ENCODE results near the gene CDCA3.
A peak's percentile ranks its signal among the peaks of the same experiment; 100 is the strongest.

Gene CDCA3

GRCh38 chr12:6833189-6833890, 17.7 kb downstream of the CDCA3 start:
- DNase-seq (ENCODE audit: low read depth, low spot score), result no peak
- H3K4me3 ChIP-seq (ENCODE audit: low read depth, low read length), result no peak overlapping the region
- TF ChIP-seq, protein P1, sequence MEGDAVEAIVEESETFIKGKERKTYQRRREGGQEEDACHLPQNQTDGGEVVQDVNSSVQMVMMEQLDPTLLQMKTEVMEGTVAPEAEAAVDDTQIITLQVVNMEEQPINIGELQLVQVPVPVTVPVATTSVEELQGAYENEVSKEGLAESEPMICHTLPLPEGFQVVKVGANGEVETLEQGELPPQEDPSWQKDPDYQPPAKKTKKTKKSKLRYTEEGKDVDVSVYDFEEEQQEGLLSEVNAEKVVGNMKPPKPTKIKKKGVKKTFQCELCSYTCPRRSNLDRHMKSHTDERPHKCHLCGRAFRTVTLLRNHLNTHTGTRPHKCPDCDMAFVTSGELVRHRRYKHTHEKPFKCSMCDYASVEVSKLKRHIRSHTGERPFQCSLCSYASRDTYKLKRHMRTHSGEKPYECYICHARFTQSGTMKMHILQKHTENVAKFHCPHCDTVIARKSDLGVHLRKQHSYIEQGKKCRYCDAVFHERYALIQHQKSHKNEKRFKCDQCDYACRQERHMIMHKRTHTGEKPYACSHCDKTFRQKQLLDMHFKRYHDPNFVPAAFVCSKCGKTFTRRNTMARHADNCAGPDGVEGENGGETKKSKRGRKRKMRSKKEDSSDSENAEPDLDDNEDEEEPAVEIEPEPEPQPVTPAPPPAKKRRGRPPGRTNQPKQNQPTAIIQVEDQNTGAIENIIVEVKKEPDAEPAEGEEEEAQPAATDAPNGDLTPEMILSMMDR (IDR thresholded peaks at IDR 0.05; ENCODE audit: insufficient read depth, low read length, missing control alignments), result no peak
- ChIA-PET CTCF (interaction anchor here (0.6 to 17.9 kb wide), 9 partner anchors 9 to 135 kb away, joined by 3 to 316 read pairs (median 3); partner anchors contain the start of genes CDCA3, GNB3, GPR162 and MLF2), POLR2A (interaction anchor here (0.8 to 2.1 kb wide), 3 partner anchors 11 to 35 kb away, joined by 3 to 7 read pairs (median 4); partner anchors contain the start of genes CDCA3 and TPI1)

GRCh38 chr12:6832125-6832524, 19.0 kb downstream of the CDCA3 start:
- TF ChIP-seq, protein P1 (IDR thresholded peaks at IDR 0.05; ENCODE audit: insufficient read depth, low read length, missing control alignments), result no peak
- ChIA-PET CTCF (interaction anchor here (1.2 to 17.9 kb wide), 4 partner anchors 7 to 79 kb away, joined by 6 to 316 read pairs (median 194); partner anchors contain the start of genes CDCA3, GNB3, GPR162 and MLF2), POLR2A (interaction anchor here (1.5 to 2.1 kb wide), 2 partner anchors 36 to 65 kb away, joined by 5 to 7 read pairs; partner anchors contain the start of genes PTMS and TPI1)
- no peak for DNase-seq (ENCODE audit: low read depth, low spot score)
- H3K4me3 ChIP-seq (ENCODE audit: low read depth, low read length), result no peak overlapping the region

DNA sequence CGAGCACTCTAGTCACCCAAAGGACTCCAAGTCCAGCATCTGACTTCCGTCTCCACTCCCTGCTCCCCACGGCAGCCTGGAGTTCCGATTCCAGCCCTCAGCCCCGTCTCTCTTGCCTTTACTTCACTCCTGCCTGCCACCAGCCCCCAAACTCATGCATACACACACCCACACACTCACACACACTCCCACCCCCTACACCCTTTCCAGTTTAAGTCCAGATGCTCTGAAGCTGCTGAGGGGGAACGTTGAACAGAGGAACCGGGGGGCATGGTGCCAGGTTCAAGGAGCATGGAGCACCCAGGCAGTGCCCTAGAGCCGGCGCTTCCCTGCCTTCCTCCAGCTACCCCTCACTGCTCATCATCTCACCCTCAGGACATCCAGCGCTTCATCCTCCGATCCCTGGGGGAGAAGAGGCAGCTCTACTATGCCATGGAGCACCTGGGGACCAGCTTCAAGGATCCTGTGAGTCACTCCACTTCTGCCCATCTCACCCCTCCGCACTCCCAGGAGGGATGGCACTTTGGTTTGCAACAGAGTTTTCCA, 19.6 kb downstream of the CDCA3 start:
- CTCF ChIA-PET, result interaction anchor here (1.2 to 17.9 kb wide), 4 partner anchors 7 to 78 kb away, joined by 6 to 316 read pairs (median 194); partner anchors contain the start of genes CDCA3, GNB3, GPR162 and MLF2
- POLR2A ChIA-PET, result interaction anchor here (0.6 to 4.6 kb wide), 4 partner anchors 11 to 65 kb away, joined by 3 to 25 read pairs (median 12); partner anchors contain the start of genes CDCA3, PTMS, TPI1 and USP5
- TF ChIP-seq, protein P1 (IDR thresholded peaks at IDR 0.05; ENCODE audit: insufficient read depth, low read length, missing control alignments), result no peak
- no peak overlapping the region for H3K4me3 ChIP-seq (ENCODE audit: low read depth, low read length)
- no peak for DNase-seq (ENCODE audit: low read depth, low spot score)

- ChIA-PET CTCF (interaction anchor here (1.1 to 17.9 kb wide), 4 partner anchors 16 to 77 kb away, joined by 3 to 316 read pairs (median 156); partner anchors contain the start of genes CDCA3, GNB3, MLF2 and SPSB2), POLR2A (interaction anchor here (0.6 to 4.6 kb wide), 6 partner anchors 12 to 65 kb away, joined by 3 to 25 read pairs (median 10); partner anchors contain the start of genes CDCA3, PTMS, TPI1 and USP5)
- TF ChIP-seq, protein P1 (IDR thresholded peaks at IDR 0.05; ENCODE audit: insufficient read depth, low read length, missing control alignments), result no peak
- no peak for DNase-seq (ENCODE audit: low read depth, low spot score)
- H3K4me3 ChIP-seq (ENCODE audit: low read depth, low read length), result no peak overlapping the region
These were observed 20.1 kb downstream of the CDCA3 start for GRCh38 chr12:6830999-6831398.

DNA sequence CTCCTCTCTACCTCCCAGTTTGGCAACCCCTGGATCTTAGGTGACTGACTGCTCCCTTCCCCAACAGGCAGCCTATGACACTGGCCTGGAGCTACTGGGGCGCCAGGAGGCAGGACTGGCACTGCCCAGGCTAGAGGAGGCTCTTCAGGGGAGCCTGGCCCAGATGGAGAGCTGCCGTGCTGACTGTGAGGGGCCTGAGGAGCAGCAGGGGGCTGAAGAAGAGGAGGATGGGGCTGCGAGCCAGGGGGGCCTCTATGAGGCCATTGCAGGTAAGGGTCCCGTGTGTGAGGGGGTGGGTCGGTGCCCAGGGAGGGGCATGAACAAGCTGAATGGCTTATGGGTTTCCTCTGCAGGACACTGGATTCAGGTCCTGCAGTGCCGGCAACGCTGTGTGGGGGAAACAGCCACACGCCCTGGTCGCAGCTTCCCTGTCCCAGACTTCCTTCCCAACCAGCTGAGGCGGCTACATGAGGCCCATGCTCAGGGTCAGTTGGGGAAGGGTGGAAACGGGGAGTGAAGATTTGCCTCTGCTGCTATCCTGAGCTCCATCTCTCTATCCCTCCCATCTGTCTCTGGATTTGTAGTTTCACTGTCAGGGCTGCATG, 20.7 kb downstream of the CDCA3 start:
- ChIA-PET POLR2A (interaction anchor here (2.3 to 4.6 kb wide), 5 partner anchors 10 to 64 kb away, joined by 7 to 25 read pairs (median 17); partner anchors contain the start of genes CDCA3, GNB3, PTMS and TPI1), CTCF (interaction anchor here (1.1 to 17.9 kb wide), 6 partner anchors 17 to 215 kb away, joined by 3 to 316 read pairs (median 8); partner anchors contain the start of genes CDCA3, GNB3, MLF2 and PTMS)
- H3K4me3 ChIP-seq (ENCODE audit: low read depth, low read length), result peak overlapping the region; percentile 91
- TF ChIP-seq, protein P1 (IDR thresholded peaks at IDR 0.05; ENCODE audit: insufficient read depth, low read length, missing control alignments), result no peak
- no peak for DNase-seq (ENCODE audit: low read depth, low spot score)

Data from AG04449 (cell line).